GM20000 (cell line): ENCODE measurements around the gene GCN1.

Experiments
- DNase-seq: peaks from one replicate; pipeline ENCODE4 v3.0.0; 2012; ENCODE audit warnings: low spot score
- CTCF ChIP-seq: IDR thresholded peaks from 2 replicates; pipeline ENCODE4 v1.5.1; 2012; ENCODE audit warnings: mild to moderate bottlenecking, control low read depth; ENCODE audit errors: extremely low read depth, missing control alignments

GCN1 gene

DNA sequence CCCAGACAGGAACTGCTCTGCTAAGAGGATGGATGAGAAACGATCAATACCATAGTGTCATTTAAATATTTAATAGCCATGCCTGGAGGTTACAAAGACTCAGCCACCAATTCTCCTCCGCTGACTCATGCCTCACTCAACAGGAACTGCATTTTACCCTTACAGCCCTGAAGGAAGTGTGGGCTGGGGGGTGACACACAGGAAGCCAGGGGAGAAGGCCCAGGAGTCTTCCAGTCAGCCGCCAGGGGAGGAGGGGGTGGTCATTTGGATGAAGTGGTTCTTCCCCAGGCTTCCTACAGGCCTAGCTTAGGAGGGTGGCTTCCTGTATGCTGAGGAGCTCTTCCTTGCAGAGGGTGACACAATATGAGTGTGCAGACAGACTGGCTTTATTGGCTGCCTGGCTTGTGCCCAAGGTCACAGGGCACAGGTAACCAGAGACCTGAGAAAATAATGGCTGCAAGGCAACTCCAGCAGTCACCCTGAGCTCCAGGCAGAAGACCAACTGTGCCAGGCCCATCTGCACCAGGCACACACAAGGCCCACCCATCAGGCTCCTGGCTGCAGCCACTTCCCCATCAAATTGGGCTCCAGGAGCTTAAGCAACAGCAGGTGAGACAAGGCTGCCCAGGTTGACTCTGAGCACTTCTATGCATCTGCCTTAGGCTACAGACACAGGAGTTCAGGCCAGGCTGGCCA is 36.9 kb upstream of the GCN1 start:
- no peak for DNase-seq
- TF ChIP-seq CTCF = no peak

DNA sequence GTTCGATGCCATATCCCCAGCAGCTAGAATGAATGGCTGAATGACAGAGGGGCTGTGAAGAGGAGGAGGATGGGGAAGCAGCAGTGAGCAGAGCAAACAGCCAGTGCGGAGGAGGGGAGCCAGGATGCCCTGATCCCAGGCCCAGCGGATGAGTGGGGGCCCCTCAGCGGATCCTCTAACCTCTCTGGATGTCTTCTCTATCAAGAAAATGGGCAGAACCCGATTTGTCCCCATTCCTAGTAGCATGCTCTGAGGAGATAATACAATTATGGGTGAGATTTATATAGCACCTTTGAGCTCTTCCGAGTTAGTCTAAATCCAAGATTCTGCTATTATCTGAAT is 36.4 kb upstream of the GCN1 start:
- DNase-seq = no peak
- TF ChIP-seq CTCF = no peak

GRCh38 chr12:120230326-120230973 is 35.9 kb upstream of the GCN1 start:
- DNase-seq = no peak
- TF ChIP-seq CTCF = no peak

- DNase-seq = no peak
- TF ChIP-seq CTCF = no peak
Measured at GRCh38 chr12:120229487-120230325, 35.2 kb upstream of the GCN1 start.

GRCh38 chr12:120229071-120229486 is 34.6 kb upstream of the GCN1 start:
- no peak for DNase-seq
- no peak for TF ChIP-seq CTCF

DNA sequence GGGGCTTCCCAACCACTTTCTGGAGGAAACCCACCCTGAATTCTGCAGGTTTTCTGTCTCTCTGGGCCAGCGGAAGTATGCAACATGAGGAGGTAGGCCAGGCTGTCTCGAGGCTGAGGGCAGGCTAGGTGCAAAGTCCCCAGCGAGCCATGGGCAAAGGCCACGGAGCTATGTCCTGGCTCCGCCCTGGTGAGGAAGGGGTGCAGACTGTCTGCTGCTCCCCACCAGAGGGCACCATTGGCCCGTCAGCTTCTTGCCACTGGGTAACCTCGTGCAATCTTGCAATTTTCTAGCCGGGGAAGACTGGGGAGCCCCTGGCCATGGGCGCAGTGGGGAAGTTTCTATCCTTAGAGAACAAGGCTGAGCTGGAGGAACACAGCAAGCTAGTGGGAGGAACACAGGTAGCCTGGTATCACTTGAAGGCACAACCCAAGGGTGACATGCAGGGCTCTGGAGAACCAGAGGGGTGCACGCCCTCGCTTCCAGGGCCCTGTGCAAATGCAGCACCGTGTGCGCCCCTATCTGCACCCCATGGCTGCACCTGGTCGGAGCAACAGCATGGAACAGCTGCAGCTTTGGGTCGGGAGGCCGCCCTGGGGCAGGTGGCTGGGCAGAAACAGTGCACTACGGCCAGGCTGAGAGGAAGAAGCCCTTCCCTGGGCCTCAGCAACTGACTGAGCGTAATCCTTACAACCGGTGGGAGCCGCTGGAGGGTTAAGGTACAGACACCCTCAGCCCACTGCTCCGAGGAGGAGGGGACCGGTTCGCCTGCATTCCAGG is 34.0 kb upstream of the GCN1 start:
- TF ChIP-seq CTCF = peak; percentile 80
- DNase-seq = peak; percentile 88
